GM19468 (cell line): ENCODE data around the gene VTA1.

Experiments
- ATAC-seq: cut with Tn5 transposase; IDR thresholded peaks from one replicate; pipeline ENCODE4 v1.9.1; 2021; ENCODE audit warnings: mild to moderate bottlenecking, moderate library complexity, moderate number of reproducible peaks; ENCODE audit not compliant: unreplicated experiment; ENCODE audit errors: extremely low read depth

VTA1 gene

GRCh38 chr6:142258305-142258704 lies 111.2 kb downstream of the VTA1 start:
- ATAC-seq = no peak

GRCh38 chr6:142258757-142259156 lies 111.7 kb downstream of the VTA1 start:
- no peak for ATAC-seq

GRCh38 chr6:142260748-142261147 lies 113.7 kb downstream of the VTA1 start:
- no peak for ATAC-seq

GRCh38 chr6:142262231-142262630 lies 115.2 kb downstream of the VTA1 start:
- ATAC-seq = no peak

GRCh38 chr6:142265476-142265875 lies 118.4 kb downstream of the VTA1 start:
- no peak for ATAC-seq

- no peak for ATAC-seq
Observed at GRCh38 chr6:142266060-142266459, 119.0 kb downstream of the VTA1 start.

- ATAC-seq = no peak
Observed at GRCh38 chr6:142271476-142271875, 124.4 kb downstream of the VTA1 start.
